T-helper 1 cell treated with Interleukin-12 subunit alpha and Interleukin-12 subunit beta and Interleukin-4 antibody, amounts not matched to agents 30 μg/mL and 1 μg/mL, for 36 hours (primary cell): ENCODE results near the gene BRIP1.
"Not testable (repeated sequence)": the region's sequence is repeated elsewhere in the genome, so short reads cannot be mapped to it uniquely, and the experiment has no call there.

Experiments
- H3K27ac Mint-ChIP-seq: one replicate; pipeline ENCODE4 v1.8.0; 2021; ENCODE audit warnings: mild to moderate bottlenecking, mixed read lengths
- H3K27me3 Mint-ChIP-seq: one replicate; pipeline ENCODE4 v1.8.0; 2021; ENCODE audit warnings: low read depth, mixed read lengths
- H3K36me3 Mint-ChIP-seq: one replicate; pipeline ENCODE4 v1.8.0; 2021; ENCODE audit warnings: low read depth, mixed read lengths
- H3K4me1 Mint-ChIP-seq: one replicate; pipeline ENCODE4 v1.8.0; 2021; ENCODE audit warnings: low read depth, mixed read lengths
- H3K4me3 Mint-ChIP-seq: one replicate; pipeline ENCODE4 v1.8.0; 2021; ENCODE audit warnings: mild to moderate bottlenecking, moderate library complexity, mixed read lengths
- H3K9me3 Mint-ChIP-seq: one replicate; pipeline ENCODE4 v1.8.0; 2021; ENCODE audit warnings: mixed read lengths

The BRIP1 gene

DNA sequence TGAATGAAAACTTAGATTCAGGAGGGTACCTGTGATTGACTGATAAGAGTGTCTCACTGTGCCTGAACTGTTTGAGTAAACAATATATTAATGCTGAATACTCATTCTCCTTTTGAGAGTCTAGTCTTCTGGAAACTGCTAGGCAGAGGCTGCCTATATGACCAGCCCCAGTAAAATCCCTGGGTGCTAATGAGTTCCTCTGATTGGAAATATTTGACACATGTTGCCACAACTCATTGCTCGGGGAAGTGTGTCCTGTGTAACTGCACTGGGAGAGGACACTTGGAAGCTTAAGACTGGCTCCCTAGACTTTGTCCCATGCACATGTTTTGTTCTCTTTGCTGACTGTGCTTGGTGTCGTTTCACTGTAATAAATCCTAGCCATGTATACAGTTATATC lies 163.6 kb downstream of the BRIP1 start:
- H3K36me3 Mint-ChIP-seq = peaks cover 34% of the 10 kb centered on the region
- H3K9me3 Mint-ChIP-seq = peaks cover 51% of the 10 kb centered on the region

DNA sequence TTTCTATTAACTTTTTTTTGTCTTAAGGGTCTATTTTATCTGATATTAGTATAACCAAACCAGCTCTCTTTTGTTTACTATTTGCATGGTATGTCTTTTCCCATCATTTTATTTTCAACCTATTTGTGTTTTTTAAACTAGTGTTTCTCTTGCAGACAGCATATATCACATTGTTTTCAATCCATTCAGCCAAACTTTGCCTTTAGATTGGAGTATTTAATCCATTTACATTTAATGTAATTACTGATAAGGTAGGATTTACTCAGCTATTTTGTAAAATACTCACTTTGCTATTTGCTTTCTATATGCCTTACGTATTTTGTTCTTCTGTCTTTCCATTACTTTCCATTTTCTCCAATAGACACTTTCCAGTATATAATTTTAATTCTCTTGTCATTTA lies 164.3 kb downstream of the BRIP1 start:
- Mint-ChIP-seq H3K27ac (no peak overlapping the region), H3K4me3 (no peak overlapping the region), H3K36me3 (peaks cover 34% of the 10 kb centered on the region), H3K27me3 (no peaks in the 10 kb centered on the region), H3K4me1 (no peaks in the 10 kb centered on the region), H3K9me3 (peaks cover 51% of the 10 kb centered on the region)

More for the DNA sequence above, 163.6 kb downstream of the BRIP1 start:
- Mint-ChIP-seq H3K27ac (no peak overlapping the region), H3K27me3 (no peaks in the 10 kb centered on the region), H3K4me3 (no peak overlapping the region), H3K4me1 (no peaks in the 10 kb centered on the region)

GRCh38 chr17:61698244-61698643 lies 165.1 kb downstream of the BRIP1 start:
- Mint-ChIP-seq H3K9me3 (peaks cover 46% of the 10 kb centered on the region), H3K4me1 (no peaks in the 10 kb centered on the region), H3K27ac (no peak overlapping the region), H3K36me3 (peaks cover 31% of the 10 kb centered on the region), H3K4me3 (no peak overlapping the region), H3K27me3 (no peaks in the 10 kb centered on the region)

GRCh38 chr17:61695779-61696337 lies 167.5 kb downstream of the BRIP1 start:
- Mint-ChIP-seq H3K27ac (no peak overlapping the region), H3K27me3 (no peaks in the 10 kb centered on the region), H3K36me3 (peaks cover 25% of the 10 kb centered on the region), H3K9me3 (peaks cover 24% of the 10 kb centered on the region), H3K4me1 (no peaks in the 10 kb centered on the region), H3K4me3 (no peak overlapping the region)

- Mint-ChIP-seq H3K27ac (no peak overlapping the region), H3K4me1 (no peaks in the 10 kb centered on the region), H3K9me3 (peaks cover 7% of the 10 kb centered on the region), H3K36me3 (peaks cover 20% of the 10 kb centered on the region), H3K4me3 (no peak overlapping the region), H3K27me3 (no peaks in the 10 kb centered on the region)
These were observed 169.2 kb downstream of the BRIP1 start for GRCh38 chr17:61694095-61694494.

GRCh38 chr17:61689610-61690180 lies 173.6 kb downstream of the BRIP1 start:
- Mint-ChIP-seq H3K4me1 (no peaks in the 10 kb centered on the region), H3K9me3 (no peaks in the 10 kb centered on the region), H3K36me3 (peaks cover 15% of the 10 kb centered on the region), H3K4me3 (no peak overlapping the region), H3K27ac (no peak overlapping the region), H3K27me3 (no peaks in the 10 kb centered on the region)

DNA sequence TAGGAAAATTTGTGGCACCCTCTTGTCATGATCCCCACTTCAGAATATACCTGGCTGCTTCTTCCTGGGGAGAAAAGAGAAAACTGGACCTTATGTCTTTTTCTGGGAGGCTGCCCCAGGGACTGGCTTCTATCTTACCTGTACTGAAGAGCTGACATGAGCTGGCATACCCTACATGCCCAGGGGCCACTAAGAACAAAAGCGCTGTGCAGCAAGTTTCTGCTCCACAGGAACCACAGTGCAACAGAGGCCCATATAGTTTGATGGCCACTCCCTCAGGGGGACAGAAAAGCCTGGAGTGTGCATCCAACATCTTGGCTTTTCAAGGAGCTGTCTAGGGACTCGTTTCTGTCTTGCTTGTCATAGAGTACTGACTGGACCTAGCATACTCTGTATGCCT lies 175.6 kb downstream of the BRIP1 start:
- Mint-ChIP-seq H3K27me3 (no peaks in the 10 kb centered on the region), H3K4me3 (no peak overlapping the region), H3K27ac (no peak overlapping the region), H3K36me3 (peaks cover 22% of the 10 kb centered on the region), H3K4me1 (no peaks in the 10 kb centered on the region), H3K9me3 (no peaks in the 10 kb centered on the region)

GRCh38 chr17:61686113-61686512 lies 177.2 kb downstream of the BRIP1 start:
- peaks cover 19% of the 10 kb centered on the region for H3K36me3 Mint-ChIP-seq
- H3K4me3 Mint-ChIP-seq = no peak overlapping the region
- H3K4me1 Mint-ChIP-seq = no peaks in the 10 kb centered on the region
- H3K9me3 Mint-ChIP-seq = no peaks in the 10 kb centered on the region
- no peak overlapping the region for H3K27ac Mint-ChIP-seq
- H3K27me3 Mint-ChIP-seq = no peaks in the 10 kb centered on the region

GRCh38 chr17:61684818-61685217 lies 178.5 kb downstream of the BRIP1 start:
- Mint-ChIP-seq H3K9me3 (no peaks in the 10 kb centered on the region), H3K36me3 (peaks cover 17% of the 10 kb centered on the region), H3K4me1 (no peaks in the 10 kb centered on the region), H3K27ac (no peak overlapping the region), H3K27me3 (no peaks in the 10 kb centered on the region), H3K4me3 (no peak overlapping the region)

DNA sequence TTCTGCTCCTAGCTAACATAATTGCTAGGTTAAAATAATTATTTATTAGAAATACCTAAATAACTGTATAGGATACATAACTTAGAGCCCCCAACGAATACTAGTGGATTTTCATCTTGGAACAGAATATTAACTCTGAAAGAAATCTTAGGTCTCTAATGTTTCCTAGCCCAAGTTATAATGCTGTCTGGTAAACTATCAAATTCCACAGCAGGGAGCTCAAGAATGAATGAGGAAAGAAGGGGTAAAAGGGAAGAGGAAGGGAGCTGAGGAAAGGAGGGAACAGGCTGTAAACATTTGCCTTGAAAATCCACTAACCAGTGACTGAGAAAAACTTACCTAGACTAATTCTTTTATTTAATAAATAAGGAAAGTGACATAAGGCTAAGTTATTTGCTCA lies 179.2 kb downstream of the BRIP1 start:
- Mint-ChIP-seq H3K36me3 (peaks cover 13% of the 10 kb centered on the region), H3K27ac (no peak overlapping the region), H3K4me3 (no peak overlapping the region), H3K4me1 (no peaks in the 10 kb centered on the region), H3K9me3 (no peaks in the 10 kb centered on the region), H3K27me3 (no peaks in the 10 kb centered on the region)

GRCh38 chr17:61683466-61683865 lies 179.9 kb downstream of the BRIP1 start:
- Mint-ChIP-seq H3K9me3 (no peaks in the 10 kb centered on the region), H3K4me1 (no peaks in the 10 kb centered on the region), H3K27me3 (no peaks in the 10 kb centered on the region), H3K36me3 (peaks cover 9% of the 10 kb centered on the region), H3K27ac (no peak overlapping the region), H3K4me3 (no peak overlapping the region)

GRCh38 chr17:61680921-61681320 lies 182.4 kb downstream of the BRIP1 start:
- H3K27ac Mint-ChIP-seq = no peak overlapping the region
- no peak overlapping the region for H3K4me3 Mint-ChIP-seq
- peaks cover 2% of the 10 kb centered on the region for H3K27me3 Mint-ChIP-seq
- peaks cover 7% of the 10 kb centered on the region for H3K36me3 Mint-ChIP-seq
- H3K9me3 Mint-ChIP-seq = no peaks in the 10 kb centered on the region
- no peaks in the 10 kb centered on the region for H3K4me1 Mint-ChIP-seq

DNA sequence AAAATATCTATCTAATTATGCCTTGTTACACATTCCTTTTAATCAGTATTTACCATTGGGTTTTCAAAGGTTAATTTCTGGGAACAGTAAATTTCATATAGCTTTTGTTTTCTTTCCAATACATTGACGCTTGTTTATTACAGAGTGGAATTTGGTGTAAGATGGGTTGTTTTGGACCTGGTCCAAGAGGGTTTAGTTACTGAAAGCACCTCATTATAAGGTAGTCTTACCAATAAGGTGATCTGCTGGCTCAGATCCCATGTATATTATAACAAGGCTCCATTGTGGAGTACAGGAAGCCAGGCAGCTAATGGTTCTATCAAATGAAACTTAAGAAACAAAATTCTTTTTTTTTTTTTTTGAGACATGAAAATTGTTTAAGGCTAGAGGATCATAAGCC lies 185.0 kb downstream of the BRIP1 start:
- Mint-ChIP-seq H3K36me3 (peaks cover under 1% of the 10 kb centered on the region), H3K9me3 (no peaks in the 10 kb centered on the region), H3K4me1 (no peaks in the 10 kb centered on the region), H3K27me3 (peaks cover 6% of the 10 kb centered on the region), H3K27ac (no peak overlapping the region), H3K4me3 (no peak overlapping the region)

DNA sequence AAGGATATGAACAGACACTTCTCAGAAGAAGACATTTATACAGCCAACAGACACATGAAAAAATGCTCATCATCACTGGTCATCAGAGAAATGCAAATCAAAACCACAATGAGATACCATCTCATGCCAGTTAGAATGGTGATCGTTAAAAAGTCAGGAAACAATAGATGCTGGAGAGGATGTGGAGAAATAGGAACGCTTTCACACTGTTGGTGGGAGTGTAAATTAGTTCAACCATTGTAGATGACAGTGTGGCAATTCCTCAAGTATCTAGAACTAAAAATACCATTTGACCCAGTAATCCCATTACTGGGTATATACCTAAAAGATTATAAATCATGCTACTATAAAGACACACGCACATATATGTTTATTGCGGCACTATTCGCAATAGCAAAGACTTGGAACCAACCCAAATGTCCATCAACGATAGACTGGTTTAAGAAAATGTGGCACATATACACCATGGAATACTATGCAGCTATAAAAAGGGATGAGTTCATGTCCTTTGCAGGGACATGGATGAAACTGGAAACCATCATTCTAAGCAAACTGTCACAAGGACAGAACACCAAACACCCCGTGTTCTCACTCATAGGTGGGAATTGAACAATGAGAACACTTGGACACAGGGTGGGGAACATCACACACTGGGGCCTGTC lies 186.0 kb downstream of the BRIP1 start:
- not testable (repeated sequence) for H3K27ac Mint-ChIP-seq, H3K4me3 Mint-ChIP-seq, H3K36me3 Mint-ChIP-seq, H3K27me3 Mint-ChIP-seq, H3K9me3 Mint-ChIP-seq, H3K4me1 Mint-ChIP-seq

- H3K36me3 Mint-ChIP-seq, H3K27me3 Mint-ChIP-seq, H3K27ac Mint-ChIP-seq, H3K4me1 Mint-ChIP-seq, H3K9me3 Mint-ChIP-seq, H3K4me3 Mint-ChIP-seq: not testable (repeated sequence)
These were observed 186.8 kb downstream of the BRIP1 start for GRCh38 chr17:61676522-61676921.
